OCI-LY7 (cell line): ENCODE measurements around the gene LAMP5. TPM values are rescaled to one million over a fixed set of nuclear protein-coding genes. Genes with fewer than 3 reads are reported as not detected.

Source experiments
- BruUV-seq: library from RNA; stranded (reverse); fragments of 400-500 nt; replicated peaks from 2 replicates; lab custom pipeline; 2021; lab: Mats Ljungman, UMichigan
- CTCF ChIA-PET: fragments of 300-600 bp; sonication (Branson Sonifier 250); formaldehyde crosslinking; loops from one replicate; lab custom pipeline; 2022; ENCODE audit warnings: antibody characterized with exemption; ENCODE audit not compliant: unreplicated experiment; lab: Charles Lee
- POLR2A ChIA-PET: fragments of 300-600 bp; sonication (Branson Sonifier 250); formaldehyde crosslinking; loops from one replicate; lab custom pipeline; 2022; ENCODE audit warnings: antibody characterized with exemption; lab: Charles Lee
- DNase-seq: peaks from one replicate; pipeline ENCODE4 v3.0.0-alpha.2; 2015; ENCODE audit warnings: low spot score
- H2AFZ ChIP-seq: fragments of 200-600 bp; sonication (generic), shearing (Covaris generic); 2 replicates; pipeline ENCODE4 v1.6.1; 2014; ENCODE audit warnings: mild to moderate bottlenecking, antibody characterized with exemption, low read length, moderate library complexity
- H3K27ac ChIP-seq: fragments of 200-600 bp; sonication (generic); 2 replicates; pipeline ENCODE4 v1.5.1; 2014; ENCODE audit warnings: mixed run types, low read depth, mild to moderate bottlenecking, moderate library complexity, low read length, inconsistent platforms; ENCODE audit not compliant: poor library complexity, severe bottlenecking
- H3K36me3 ChIP-seq: fragments of 200-600 bp; sonication (generic); 2 replicates; pipeline ENCODE4 v1.6.1; 2014; ENCODE audit warnings: mild to moderate bottlenecking, antibody characterized with exemption, low read length, moderate library complexity, mixed read lengths; ENCODE audit not compliant: insufficient read depth
- H3K4me1 ChIP-seq: fragments of 200-600 bp; sonication (generic); 2 replicates; pipeline ENCODE4 v1.5.1; 2014; ENCODE audit warnings: mild to moderate bottlenecking, low read length; ENCODE audit not compliant: insufficient read depth, poor library complexity, severe bottlenecking
- H3K4me2 ChIP-seq: fragments of 200-600 bp; sonication (generic); 2 replicates; pipeline ENCODE4 v1.6.1; 2014; ENCODE audit warnings: mild to moderate bottlenecking, low read length
- H3K4me3 ChIP-seq: fragments of 200-600 bp; sonication (generic); 2 replicates; pipeline ENCODE4 v1.5.1; 2014; ENCODE audit warnings: mild to moderate bottlenecking, low read depth, low read length; ENCODE audit not compliant: poor library complexity, severe bottlenecking
- H3K79me2 ChIP-seq: fragments of 200-600 bp; sonication (generic); 2 replicates; pipeline ENCODE4 v1.6.1; 2016; ENCODE audit warnings: low read depth, mild to moderate bottlenecking, low read length, moderate library complexity, mixed read lengths; ENCODE audit not compliant: insufficient read depth
- H3K9me2 ChIP-seq: fragments of 200-600 bp; sonication (generic); 2 replicates; pipeline ENCODE4 v1.6.1; 2016; ENCODE audit warnings: mild to moderate bottlenecking, low read length, mixed read lengths; ENCODE audit not compliant: insufficient read depth
- H3K9me3 ChIP-seq: fragments of 200-600 bp; sonication (generic); 2 replicates; pipeline ENCODE4 v1.6.1; 2014; ENCODE audit warnings: mild to moderate bottlenecking, mixed run types, low read length, mixed read lengths
- H4K20me1 ChIP-seq: fragments of 200-600 bp; sonication (generic); 2 replicates; pipeline ENCODE4 v1.6.1; 2014; ENCODE audit warnings: mild to moderate bottlenecking, antibody characterized with exemption, low read length, moderate library complexity, mixed read lengths; ENCODE audit not compliant: insufficient read depth
- CTCF ChIP-seq: fragments of 200-600 bp; sonication (generic); conservative IDR thresholded peaks from 2 replicates; pipeline ENCODE4 v1.5.1; 2014; ENCODE audit warnings: mild to moderate bottlenecking, antibody characterized with exemption, low read length, moderate library complexity, mixed read lengths
- EZH2phosphoT487 ChIP-seq: fragments of 200-600 bp; sonication (generic); IDR thresholded peaks from 2 replicates; pipeline ENCODE4 v1.6.1; 2018; ENCODE audit warnings: low read depth, borderline replicate concordance, mild to moderate bottlenecking, mixed run types, antibody characterized with exemption, low read length, moderate library complexity, mixed read lengths
- intact Hi-C: fragments of 100-400 bp; cut with micrococcal nuclease; formaldehyde crosslinking; loops from one replicate; pipeline ENCODE4 v1.10.0; 2022; ENCODE audit not compliant: unreplicated experiment
- total RNA-seq, 2 experiments: library from RNA; depleted of rRNA in 1 of 2; stranded (reverse); fragments of >200 nt in 1 of 2; shearing (Covaris generic) in 1 of 2; gene quantifications; 2 replicates each; pipeline ENCODE4 v1.2.3, GENCODE V29; 2014 to 2022

LAMP5 gene
- total RNA-seq, 2 experiments from 2014 or later, result not detected

- Histone ChIP-seq H3K79me2 (no peaks in the 10 kb centered on the region), H3K36me3 (no peaks in the 10 kb centered on the region), H3K27ac (no peak overlapping the region), H2AFZ (no peak overlapping the region), H3K4me3 (no peak overlapping the region), H3K9me2 (no peaks in the 10 kb centered on the region), H3K4me2 (no peak overlapping the region), H3K9me3 (no peaks in the 10 kb centered on the region), H3K4me1 (no peaks in the 10 kb centered on the region), H4K20me1 (no peaks in the 10 kb centered on the region)
- CTCF ChIA-PET, result no interaction called here
- no peak for DNase-seq
- no TSS peak for BruUV-seq
- TF ChIP-seq CTCF, result no peak
- no peak for TF ChIP-seq EZH2phosphoT487
- intact Hi-C loops, result no loop called here
- POLR2A ChIA-PET, result no interaction called here
Measured at GRCh38 chr20:9482180-9482579, 32.2 kb upstream of the LAMP5 start.

GRCh38 chr20:9483131-9483530 is 31.3 kb upstream of the LAMP5 start:
- Histone ChIP-seq H3K9me3 (no peaks in the 10 kb centered on the region), H3K27ac (no peak overlapping the region), H3K79me2 (no peaks in the 10 kb centered on the region), H3K4me3 (no peak overlapping the region), H2AFZ (no peak overlapping the region), H4K20me1 (no peaks in the 10 kb centered on the region), H3K9me2 (no peaks in the 10 kb centered on the region), H3K4me1 (no peaks in the 10 kb centered on the region), H3K4me2 (no peak overlapping the region), H3K36me3 (no peaks in the 10 kb centered on the region)
- ChIA-PET POLR2A (no interaction called here), CTCF (no interaction called here)
- TF ChIP-seq EZH2phosphoT487 (no peak), CTCF (no peak)
- intact Hi-C loops, result no loop called here
- no peak for DNase-seq
- no TSS peak for BruUV-seq

- H3K27ac ChIP-seq, result no peak overlapping the region
- CTCF ChIA-PET, result no interaction called here
- H3K9me3 ChIP-seq, result no peaks in the 10 kb centered on the region
- H3K4me3 ChIP-seq, result no peak overlapping the region
- POLR2A ChIA-PET, result interaction anchor here (0.6 kb wide), 1 partner anchor 37 kb away, joined by 6 read pairs; no protein-coding TSS in a partner anchor
- no peaks in the 10 kb centered on the region for H3K36me3 ChIP-seq
- DNase-seq, result no peak
- H2AFZ ChIP-seq, result no peak overlapping the region
- intact Hi-C loops, result no loop called here
- no peaks in the 10 kb centered on the region for H3K79me2 ChIP-seq
- BruUV-seq, result no TSS peak
- no peak overlapping the region for H3K4me2 ChIP-seq
- H4K20me1 ChIP-seq, result no peaks in the 10 kb centered on the region
- H3K9me2 ChIP-seq, result no peaks in the 10 kb centered on the region
- no peak for TF ChIP-seq CTCF
- no peak for TF ChIP-seq EZH2phosphoT487
- H3K4me1 ChIP-seq, result no peaks in the 10 kb centered on the region
Measured at GRCh38 chr20:9485614-9486340, 28.6 kb upstream of the LAMP5 start.
